NT2/D1 (cell line): ENCODE measurements around the gene BAAT.

ENCODE experiments used
- SUZ12 ChIP-seq: IDR thresholded peaks from 2 replicates; pipeline ENCODE4 v1.6.1; 2011; ENCODE audit not compliant: insufficient read length, insufficient read depth; ENCODE audit errors: extremely low read depth
- YY1 ChIP-seq: IDR thresholded peaks from 2 replicates; pipeline ENCODE4 v1.6.1; 2011; ENCODE audit not compliant: insufficient read length, insufficient read depth
- ZNF274 ChIP-seq: IDR thresholded peaks from 2 replicates; pipeline ENCODE4 v1.6.1; 2011; ENCODE audit warnings: mild to moderate bottlenecking, low read depth, low read length

DNA sequence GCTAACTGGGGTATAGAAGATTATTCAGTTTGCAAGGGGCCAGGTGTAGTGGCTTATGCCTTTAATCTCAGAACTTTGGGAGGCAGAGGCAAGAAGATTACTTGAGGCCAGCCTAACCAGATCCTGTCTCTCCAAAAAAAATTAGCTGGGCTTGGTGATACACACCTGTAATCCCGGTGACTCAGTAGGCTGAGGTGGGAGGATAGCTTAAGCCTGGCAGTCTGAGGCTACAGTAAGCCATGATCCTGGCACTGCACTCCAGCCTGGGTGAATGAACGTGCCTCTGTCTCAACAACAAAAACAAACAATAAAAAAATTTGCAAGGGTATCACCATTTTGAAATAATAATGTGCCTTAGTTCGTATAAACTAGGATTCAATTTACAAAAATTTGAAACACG, 51.3 kb downstream of the BAAT start:
- TF ChIP-seq YY1 (no peak), ZNF274 (no peak), SUZ12 (no peak)
